ENCODE data around the gene WWTR1.

Gene WWTR1

DNA sequence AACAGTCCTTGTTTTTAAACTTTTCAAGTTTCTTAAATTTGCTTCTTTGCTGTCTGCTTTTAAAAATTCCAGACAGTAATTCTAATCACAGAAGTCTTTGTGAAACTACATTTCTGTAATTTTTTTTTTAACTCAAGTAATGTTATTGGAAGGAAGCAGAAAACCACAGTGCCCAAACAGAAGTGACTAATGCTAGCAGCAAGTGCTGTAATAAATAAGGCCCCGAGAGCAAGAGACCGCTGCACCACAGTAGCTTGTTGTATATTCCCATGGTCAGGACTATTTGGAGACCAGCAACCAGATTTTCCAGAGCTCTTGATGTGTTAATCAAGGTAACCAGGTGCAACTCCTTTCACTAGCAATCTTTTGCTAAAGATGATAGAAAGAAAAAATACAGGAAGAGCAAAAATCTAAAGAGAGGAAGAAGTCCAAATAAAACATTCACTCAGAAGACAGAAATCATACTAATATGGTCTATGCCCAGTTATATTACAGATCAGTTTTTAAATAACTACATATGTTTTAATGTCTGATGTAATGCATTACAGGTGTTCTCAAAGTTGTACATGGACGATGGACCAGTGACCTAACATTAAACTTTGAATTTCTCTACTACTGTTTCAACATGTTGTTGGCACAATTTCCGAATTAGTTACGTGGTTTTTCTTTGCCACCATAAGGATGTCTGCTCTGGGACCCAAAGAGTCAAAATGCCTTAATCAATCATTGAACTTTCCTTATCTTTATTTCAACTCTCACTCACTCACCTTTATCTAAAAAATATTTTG is 36.4 kb downstream of the WWTR1 start:
- no peak for DNase-seq (ENCODE audit: low read depth)

DNA sequence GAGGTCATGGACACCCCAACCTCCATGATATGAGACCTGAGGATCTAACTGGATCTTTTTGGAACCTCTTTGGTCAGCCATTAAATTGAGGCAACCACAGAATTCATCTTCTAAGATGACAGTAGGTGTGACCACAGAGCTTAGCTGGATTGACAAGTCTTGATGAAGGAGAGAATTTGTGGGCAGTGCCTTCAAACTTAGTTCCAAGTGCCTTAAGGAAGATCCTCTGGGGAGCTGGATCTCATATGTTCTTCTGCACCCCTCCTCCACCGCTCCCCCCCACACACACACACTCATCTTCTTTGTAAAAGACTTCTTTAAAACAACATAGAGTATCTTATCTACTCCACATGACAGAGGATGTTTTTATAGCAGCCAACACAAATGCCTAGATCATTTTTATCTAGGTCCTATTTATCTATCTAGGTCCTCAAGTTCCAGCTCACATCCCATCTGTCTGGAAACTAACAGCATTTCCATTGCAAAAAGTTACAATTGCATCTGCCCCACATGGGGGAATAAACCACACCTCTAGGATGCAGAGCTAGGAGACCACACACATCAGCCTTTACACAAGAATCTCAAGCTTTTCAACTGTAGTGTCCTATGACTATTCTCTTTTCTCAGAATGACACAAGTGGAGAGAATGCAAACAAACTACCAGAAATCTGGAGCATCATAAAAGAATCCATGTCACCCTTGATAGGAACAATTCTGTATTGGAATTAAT is 37.4 kb downstream of the WWTR1 start:
- DNase-seq (ENCODE audit: low read depth): no peak

DNA sequence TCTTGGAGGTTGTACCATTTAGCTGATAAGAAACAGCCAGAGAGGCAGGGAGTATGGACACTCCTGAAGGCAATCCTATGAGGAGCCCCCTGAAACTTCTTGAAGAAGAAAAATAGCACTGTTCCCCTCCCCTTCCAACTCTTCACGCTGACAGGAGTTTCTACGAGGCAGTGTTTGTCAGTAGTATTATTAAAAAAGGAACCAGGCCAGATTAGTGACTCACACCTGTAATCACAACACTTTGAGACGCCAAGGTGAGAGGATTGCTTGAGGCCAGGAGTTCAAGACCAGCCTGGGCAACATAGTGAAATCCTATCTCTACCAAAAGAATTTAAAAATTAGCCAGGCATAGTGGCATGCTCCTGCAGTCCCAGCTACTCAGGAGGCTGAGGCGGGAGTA is 38.7 kb downstream of the WWTR1 start:
- DNase-seq (ENCODE audit: low read depth): no peak

DNA sequence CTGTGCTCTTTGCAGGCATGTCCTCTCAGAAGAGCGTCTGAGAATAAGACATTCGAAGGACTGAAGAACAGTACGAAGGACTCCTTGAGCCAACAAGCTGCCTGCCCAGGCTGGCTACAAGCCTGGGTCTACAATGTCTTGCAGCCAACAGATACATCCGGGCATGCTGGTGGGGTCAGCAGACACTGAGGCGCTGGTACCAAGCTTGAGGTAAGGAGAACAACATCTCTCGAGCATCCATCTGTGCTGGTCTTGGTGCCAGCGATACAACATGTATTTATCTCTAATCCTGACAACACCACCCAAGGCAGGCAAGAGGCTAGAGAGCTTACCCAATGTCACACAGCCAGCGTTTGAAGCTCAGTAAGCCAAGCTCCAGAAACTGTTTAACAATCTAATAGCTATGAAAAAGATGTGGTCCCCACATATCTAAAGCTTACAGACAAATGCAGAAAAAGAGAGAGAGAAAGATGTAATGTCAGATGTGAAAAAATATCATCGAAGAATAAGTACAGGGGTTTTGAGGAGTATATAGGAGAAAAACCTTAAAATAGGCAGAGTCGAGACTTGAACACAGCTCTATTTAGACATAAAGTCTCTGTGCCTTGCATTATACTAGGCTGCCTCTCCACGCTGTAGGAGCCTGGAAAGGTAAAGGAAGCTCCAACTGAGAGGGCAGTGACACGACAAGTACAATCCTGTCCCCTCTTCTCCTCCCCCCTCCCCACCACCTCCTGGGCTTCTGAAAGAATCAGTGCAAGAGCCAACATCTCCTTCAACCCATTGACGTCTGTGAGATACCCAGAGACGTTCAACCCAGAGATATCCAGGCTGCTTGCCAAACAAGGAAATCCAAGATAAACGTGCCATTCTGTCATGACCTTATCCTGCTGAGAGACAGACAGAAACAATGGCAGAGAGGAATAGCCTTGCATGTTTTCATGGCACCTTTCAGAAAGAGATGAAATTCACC is 39.4 kb downstream of the WWTR1 start:
- no peak for DNase-seq (ENCODE audit: low read depth)

DNA sequence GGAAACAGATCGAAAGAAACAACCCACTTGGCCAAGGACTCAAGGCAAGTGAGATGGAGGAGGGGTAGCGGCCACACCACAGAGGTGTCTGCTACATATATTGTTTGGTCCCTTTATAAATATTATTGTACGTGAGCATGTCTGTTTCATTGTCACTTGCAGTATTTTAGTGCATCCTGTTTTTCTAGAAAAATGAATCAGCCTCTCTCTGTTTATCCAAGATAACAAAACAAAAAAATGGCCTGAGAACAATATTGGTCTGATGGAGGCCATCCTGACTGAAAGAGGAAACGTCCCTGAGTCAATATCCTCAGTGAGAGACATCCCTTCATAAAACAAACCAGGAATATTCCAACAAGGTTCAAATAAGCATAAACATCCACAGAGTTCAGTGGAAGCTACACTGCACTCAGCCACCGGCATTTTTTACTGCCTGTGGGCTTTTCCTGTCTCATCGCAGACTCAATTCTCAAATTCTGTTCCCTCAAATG is 42.0 kb downstream of the WWTR1 start:
- no peak for DNase-seq (ENCODE audit: low read depth)

DNA sequence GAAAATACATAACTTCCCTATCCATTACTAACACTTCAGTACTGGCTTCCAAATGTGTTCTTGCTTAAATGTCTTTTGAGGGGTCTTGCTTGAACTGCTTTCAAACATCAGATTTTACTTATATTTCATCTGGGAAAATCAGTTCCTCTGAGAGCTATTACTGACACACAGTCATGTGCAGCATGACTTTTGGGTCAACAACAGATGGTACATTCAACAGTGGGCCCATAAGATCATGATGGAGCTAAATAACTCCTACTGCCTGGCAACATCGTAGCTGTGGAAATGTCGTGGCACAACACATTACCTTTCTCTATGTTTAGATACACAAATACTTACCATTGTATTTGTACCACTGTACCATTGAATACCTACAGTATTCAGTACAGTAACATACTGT is 43.8 kb downstream of the WWTR1 start:
- no peak for DNase-seq (ENCODE audit: low read depth)

DNA sequence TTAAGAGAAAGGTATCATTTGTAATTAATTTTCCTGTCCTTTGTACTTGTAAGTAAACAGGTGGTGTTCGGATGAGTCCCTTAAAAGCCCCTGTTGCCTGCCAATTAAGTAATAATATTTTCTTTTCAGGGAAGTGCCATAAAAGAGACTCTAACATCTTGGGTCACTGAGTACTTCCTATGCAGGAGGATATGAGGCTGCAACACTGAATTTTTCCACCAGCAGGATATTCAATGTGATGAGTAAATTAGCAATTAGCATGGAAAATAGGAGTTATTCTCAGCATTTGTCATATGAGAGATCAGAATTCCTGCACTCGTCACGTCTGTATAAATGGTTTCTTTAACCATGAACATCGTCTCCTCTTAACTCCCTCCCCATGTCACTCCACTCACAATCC is 45.4 kb downstream of the WWTR1 start:
- no peak for DNase-seq (ENCODE audit: low read depth)

DNA sequence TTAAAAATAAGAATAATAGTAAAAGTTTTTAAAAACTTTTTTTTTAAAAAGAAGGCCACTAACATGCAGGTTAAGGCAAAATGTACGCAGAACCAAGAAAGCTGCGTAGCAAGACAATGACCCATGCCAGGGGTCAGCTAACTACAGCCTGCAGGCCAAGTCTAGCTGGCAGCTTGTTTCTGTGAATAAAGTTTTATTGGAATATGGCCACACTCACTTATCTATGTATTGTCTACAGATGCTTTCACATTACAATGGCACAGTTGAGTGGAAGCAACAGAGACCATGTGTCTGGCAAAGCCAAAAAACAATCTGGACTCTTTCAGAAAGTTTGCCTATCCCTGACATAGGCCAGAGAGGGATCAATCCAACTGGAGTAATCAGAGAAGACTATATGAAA is 46.7 kb downstream of the WWTR1 start:
- no peak for DNase-seq (ENCODE audit: low read depth)

DNA sequence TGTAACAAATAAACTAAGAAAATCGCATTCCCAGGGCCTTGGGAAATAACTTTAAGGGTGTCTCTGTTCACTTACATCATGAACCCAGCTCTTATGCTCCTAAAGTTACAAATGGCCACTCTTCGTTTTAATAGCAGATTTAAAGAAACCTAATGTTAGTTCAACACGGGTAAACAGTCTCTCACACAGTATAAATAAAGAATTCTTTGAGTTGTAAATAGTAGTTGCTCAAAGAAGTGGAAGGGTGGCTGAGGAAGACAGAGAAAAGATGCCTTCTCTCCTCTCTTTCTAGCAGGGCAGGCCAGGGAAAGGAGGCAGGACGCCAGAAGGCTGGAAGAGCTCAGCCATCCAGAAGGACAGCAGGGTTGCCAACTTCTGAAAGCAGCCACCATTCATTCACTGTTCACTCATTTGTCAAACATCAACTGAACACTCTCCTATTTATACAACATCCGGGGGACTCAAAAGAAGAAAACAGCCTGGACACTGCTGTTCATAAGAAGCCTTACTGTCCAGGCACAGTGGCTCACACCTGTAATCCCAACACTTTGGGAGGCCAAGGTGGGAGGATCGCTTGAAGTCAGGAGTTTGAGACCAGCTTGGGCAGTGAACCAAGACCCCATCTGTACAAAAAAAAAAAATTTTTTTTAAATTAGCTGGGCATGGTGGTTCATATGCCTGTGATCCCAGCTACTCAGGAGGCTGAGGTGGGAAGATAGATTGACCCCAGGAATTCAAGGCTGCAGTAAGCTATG is 47.3 kb downstream of the WWTR1 start:
- no peak for DNase-seq (ENCODE audit: low read depth)

DNA sequence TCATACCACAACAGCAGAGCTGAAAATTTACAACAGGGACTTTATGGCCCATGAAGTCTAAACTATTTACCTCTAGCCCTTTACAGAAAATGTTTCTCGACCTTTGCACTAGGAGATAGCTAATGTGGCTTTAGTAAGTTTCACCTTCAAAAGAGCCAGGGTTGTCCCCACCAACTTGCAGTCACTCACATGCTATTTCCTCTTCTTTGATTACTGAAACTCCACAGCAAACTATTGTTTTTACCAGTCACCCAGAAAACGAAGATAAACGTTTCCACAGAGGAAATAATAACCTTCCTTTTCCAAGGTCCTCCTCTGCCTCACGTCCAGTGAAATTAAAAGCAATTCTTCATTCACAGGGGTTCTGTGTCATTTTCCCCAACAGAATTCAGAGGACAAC is 48.2 kb downstream of the WWTR1 start:
- no peak for DNase-seq (ENCODE audit: low read depth)

DNA sequence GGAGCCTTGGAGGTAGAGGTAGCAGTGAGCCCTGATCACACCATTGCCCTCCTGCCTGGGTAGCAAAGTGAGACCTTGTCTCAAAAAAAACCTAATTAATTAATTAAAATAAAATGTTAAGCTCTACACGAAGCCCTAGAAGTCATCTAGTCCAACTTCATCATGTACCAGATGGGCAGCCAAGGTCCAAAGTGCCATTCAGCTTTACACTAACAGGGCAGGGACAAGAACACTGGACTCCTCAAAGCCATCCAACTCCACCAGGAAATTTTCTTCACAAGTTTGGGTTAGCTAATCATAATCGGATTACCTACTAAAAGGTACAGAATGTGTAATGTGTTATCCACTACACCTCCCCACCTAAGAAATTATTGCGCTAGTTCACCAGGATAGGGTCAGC is 48.8 kb downstream of the WWTR1 start:
- no peak for DNase-seq (ENCODE audit: low read depth)

DNA sequence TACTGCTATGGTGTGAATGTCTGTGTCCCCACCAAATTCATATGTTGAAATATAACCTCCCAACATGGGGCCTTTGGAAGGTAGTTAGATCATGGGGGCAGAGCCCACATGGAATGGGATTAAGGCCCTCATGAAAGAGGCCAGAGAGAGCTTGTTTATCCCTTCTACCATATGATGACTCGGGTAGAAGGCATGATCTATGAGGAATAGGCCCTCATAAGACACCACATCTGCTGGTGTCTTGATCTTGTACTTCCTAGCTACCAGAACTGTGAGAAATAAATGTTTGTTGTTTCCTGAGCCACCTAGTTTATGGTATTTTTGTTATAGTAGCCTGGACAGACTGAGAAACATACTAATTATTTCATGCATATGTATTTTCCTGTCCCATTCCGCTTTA is 51.9 kb downstream of the WWTR1 start:
- DNase-seq (ENCODE audit: low read depth): no peak

DNA sequence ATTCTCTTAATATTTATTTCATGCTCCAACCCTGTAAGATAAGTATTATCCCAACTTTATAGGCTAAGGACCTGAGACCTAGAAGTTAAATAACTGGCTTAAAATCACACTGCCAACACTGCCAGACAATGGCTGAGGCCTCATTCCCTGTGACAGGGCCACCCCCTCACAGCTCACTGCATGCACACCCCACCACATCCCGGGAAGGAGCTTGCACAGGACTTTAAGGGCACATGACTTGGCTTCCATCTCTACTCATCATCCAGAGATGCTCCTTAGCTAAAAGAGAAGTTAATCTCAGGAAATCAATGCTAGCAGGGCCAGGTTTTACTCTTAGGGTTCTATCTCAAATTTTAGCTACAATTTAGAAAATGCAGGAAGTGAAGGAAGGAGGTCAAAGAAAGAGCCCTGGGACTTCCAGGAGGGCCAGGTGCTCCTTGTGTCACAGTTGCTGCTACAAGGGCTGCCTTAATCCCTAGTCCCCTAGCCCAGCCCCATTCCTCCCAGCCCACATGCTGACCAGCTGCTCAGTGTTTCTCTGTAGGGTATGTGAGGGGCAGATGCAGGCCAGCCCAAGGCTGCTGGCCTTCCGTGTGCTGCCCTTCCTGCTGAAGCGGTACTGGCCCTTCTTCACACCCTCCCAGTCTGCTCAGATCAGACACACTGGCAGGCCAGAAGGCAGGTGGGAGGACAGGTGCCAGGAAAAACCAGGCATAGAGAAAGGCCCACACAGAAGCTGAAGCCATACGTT is 53.5 kb downstream of the WWTR1 start:
- no peak for DNase-seq (ENCODE audit: low read depth)

DNA sequence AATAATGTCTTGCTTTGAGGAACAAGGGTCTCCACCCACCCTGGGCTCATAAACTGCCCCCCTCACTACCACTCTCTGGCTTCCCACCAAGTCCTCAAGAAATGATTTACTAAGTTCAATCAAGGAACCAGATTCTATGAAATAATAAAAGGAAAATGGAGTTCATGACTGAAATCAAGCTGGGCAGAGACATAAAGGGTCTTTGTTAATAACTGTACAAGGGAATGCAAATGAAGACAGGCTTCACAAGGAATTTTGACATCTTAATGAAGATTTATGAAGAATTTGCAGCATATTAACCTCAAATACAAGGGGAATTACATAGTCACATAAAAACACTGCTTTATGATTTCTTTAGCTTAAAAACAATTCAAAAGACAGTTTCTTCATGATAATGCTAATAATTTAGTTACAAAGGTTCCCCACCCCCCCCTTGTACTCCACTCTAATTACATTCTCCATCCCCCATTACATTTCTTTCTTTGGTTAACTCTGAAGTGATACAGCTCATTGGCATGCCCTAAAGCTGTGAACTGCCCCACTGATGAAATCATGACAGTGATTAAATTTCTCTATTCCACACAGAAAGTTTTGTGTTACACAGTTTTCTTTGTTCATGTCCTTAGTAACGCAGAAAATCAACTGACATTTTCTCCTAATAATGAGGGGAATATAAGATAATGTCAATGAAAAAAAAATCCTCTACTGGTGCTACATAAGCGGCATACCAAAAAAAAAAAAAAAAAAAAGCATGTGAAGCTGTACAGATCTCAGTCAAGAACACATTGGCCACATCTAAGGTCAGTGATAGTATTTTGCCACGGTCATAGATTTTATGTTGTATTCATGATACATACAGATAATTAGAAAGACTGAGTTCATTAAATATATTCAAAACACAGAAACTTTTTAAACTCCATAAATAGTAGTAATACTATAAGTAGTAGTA is 54.4 kb downstream of the WWTR1 start:
- no peak for DNase-seq (ENCODE audit: low read depth)

DNA sequence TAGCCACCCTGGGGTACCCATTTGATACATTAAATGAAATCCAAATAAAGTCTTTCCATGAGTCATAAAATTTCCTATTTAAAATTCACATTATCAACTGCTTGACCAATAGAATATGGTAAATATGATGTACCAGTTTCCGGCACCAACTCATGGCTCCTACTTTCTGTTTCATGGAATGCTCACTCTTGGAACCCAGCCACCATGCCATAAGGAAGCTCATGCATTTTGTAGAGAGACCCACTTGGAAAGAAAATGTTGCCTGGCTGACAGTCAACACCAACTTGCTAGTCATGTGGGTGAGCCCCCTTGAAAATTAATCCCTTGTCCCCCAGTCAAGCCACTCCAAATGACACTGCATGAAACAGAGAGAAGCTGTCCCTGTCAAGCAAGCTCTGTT is 57.2 kb downstream of the WWTR1 start:
- DNase-seq (ENCODE audit: low read depth): no peak

DNA sequence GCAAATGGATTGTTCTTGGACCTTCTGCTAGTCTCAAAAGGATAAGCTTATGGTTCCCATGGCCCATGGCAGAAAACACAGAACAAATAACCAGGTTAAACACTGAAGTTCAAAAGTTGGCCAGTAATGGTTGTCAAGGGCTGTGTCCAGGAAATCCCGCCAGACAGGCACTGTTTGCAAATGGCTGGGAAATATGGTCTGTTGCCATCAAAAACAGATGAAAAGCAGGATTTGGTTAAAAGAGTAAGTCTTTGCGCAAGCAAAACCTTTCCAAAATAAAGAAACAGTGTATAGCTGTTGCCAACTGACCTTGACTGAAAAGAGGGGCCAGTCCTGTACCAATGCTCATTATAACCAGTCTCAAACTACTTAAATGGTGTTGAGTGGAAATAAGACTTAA is 58.6 kb downstream of the WWTR1 start:
- DNase-seq (ENCODE audit: low read depth): no peak

DNA sequence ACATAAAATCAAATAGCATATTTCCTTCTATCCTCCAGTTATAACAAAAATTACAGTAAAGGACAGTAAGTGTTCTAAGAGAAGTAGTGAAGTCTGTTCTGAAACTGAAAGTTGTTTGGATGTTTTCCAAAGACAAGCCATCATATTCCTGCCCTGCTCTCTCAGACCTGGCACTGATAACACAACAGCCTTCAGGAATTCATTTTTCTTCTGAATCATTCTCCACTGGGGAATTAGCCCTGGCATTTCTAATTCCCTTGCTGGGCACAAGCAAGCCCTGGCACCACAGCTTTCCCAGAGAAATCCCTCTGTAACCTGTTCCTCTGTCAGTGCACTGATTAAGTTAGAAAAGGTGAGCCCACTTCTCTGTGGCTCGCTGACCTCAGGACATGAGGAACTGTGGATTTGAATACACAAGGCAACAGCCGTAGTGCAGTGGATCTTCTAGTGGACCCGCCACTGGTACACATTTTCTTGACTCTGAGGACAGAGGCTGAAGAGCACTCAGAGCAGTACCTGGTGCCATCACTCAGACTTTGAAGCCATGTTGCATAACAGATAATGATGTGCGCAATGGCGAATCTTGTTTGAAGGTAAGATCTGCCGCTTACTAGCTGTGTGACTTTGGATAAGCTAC is 61.6 kb downstream of the WWTR1 start:
- no peak for DNase-seq (ENCODE audit: low read depth)

DNA sequence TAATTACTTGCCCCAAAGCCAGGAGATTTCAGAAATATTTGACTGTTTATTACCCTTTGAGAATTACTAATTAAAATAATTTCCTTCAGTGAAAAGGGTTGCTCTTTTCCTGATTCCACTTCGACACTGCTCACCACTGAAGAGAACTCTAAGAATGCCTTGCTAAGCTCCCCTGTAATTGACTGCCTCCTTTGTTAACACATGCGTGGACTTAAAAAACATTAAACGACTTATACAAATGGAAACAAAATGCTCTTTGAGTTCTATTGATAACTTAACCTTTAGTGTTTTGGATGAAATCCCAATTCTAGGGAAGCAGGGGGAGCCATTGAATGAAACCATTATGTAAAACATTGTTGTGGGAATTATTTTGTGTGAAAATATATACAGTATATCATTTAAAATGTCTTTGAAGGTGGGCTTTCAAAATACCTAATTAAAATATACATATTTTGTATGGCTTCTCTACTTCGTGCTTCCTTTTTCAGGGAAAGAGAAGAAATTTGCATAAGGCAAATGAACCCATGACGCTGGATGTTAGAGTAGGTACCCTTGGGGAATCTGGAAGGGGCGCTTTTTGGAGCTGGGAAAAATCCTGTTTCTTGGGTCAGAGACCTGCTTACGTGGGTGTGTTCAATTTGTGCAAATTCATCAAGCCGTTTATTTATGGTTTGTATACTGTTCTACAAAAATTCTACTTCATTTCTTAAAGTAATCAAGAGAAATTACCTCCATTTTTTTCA is 64.2 kb downstream of the WWTR1 start:
- no peak for DNase-seq (ENCODE audit: low read depth)

Measured in stimulated activated CD8-positive, alpha-beta memory T cell treated with anti-CD3 and anti-CD28 coated beads, Interleukin-4, amount 100 ng/mL, for 24 hours (primary cell).